OCI-LY7 (cell line): ENCODE data around the gene POLQ.

Experiments
- EZH2phosphoT487 ChIP-seq: fragments of 200-600 bp; sonication (generic); IDR thresholded peaks from 2 replicates; pipeline ENCODE4 v1.6.1; 2018; ENCODE audit warnings: low read depth, borderline replicate concordance, mild to moderate bottlenecking, mixed run types, antibody characterized with exemption, low read length, moderate library complexity, mixed read lengths
- TF ChIP-seq, protein P1 (sequence below): fragments of 200-600 bp; sonication (generic); conservative IDR thresholded peaks from 2 replicates; pipeline ENCODE4 v1.5.1; 2014; ENCODE audit warnings: mild to moderate bottlenecking, antibody characterized with exemption, low read length, moderate library complexity, mixed read lengths

DNA sequence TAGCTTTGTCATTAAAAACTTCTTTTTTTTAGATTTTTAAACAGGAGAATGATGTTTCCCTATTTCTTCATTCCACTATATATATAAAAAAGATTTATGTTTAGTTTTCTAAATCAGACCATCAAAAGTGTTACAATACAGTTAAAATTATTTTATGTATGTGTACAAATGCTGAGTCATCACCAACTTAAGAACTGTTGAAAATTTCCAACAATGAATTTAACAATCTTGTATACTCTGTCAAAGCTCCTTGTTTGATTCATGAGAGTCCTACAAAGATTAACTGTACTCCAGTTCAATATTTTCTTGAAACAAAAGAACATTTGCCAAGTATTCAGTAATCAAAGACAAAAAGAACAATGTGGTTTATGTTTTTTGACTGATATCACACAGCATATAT is 82.0 kb downstream of the POLQ start:
- TF ChIP-seq, protein P1, sequence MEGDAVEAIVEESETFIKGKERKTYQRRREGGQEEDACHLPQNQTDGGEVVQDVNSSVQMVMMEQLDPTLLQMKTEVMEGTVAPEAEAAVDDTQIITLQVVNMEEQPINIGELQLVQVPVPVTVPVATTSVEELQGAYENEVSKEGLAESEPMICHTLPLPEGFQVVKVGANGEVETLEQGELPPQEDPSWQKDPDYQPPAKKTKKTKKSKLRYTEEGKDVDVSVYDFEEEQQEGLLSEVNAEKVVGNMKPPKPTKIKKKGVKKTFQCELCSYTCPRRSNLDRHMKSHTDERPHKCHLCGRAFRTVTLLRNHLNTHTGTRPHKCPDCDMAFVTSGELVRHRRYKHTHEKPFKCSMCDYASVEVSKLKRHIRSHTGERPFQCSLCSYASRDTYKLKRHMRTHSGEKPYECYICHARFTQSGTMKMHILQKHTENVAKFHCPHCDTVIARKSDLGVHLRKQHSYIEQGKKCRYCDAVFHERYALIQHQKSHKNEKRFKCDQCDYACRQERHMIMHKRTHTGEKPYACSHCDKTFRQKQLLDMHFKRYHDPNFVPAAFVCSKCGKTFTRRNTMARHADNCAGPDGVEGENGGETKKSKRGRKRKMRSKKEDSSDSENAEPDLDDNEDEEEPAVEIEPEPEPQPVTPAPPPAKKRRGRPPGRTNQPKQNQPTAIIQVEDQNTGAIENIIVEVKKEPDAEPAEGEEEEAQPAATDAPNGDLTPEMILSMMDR = no peak
- no peak for TF ChIP-seq EZH2phosphoT487
